ENCODE results near the gene ANAPC2.

The ANAPC2 gene

GRCh38 chr9:137145731-137146526 is 42.4 kb downstream of the ANAPC2 start:
- Histone ChIP-seq H3K27ac (ENCODE audit: low read length) (no peak overlapping the region), H3K4me3 (ENCODE audit: low read length in 2 of 2) (no peak overlapping the region), H3K9me3 (ENCODE audit: control insufficient read depth in 2 of 2, low read length in 2 of 2) (no peaks in the 10 kb centered on the region), H3K9ac (ENCODE audit: low read length in 2 of 2) (no peak overlapping the region), H3K36me3 (ENCODE audit: control insufficient read depth in 2 of 2, insufficient read depth in 2 of 2, low read length in 2 of 2) (no peaks in the 10 kb centered on the region), H3K4me1 (ENCODE audit: control insufficient read depth, insufficient read depth, low read length) (no peaks in the 10 kb centered on the region), H3K27me3 (ENCODE audit: control insufficient read depth in 1 of 2, insufficient read depth in 2 of 2, low read length in 2 of 2) (peaks cover 48 to 50% of the 10 kb centered on the region in 2 donors)

DNA sequence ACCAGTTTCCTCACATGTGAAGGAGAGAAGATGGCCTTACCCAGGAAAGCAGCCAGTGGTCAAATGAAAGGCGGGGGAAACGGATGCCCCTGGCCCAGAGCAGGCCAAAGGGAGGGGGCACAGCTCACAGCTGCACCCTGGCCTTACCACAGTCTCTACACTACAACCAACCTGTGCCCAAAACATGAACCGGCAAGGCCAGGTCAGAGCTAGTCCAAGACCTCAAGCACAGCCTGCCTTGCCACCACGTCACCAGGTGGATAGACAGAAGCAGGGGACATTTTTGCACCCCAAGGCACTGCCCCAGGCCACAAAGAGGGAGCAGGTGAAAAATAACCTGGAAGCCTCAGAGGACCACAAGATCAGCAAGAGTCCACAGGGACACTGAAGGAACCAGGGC is 44.9 kb downstream of the ANAPC2 start:
- no peaks in the 10 kb centered on the region for H3K9me3 ChIP-seq (ENCODE audit: control insufficient read depth in 2 of 2, low read length in 2 of 2)
- no peak overlapping the region for H3K9ac ChIP-seq (ENCODE audit: low read length in 2 of 2)
- no peaks in the 10 kb centered on the region for H3K36me3 ChIP-seq (ENCODE audit: control insufficient read depth in 2 of 2, insufficient read depth in 2 of 2, low read length in 2 of 2)
- no peak overlapping the region for H3K27ac ChIP-seq (ENCODE audit: low read length)
- peaks cover 60 to 69% of the 10 kb centered on the region in 2 donors for H3K27me3 ChIP-seq (ENCODE audit: control insufficient read depth in 1 of 2, insufficient read depth in 2 of 2, low read length in 2 of 2)
- no peak overlapping the region for H3K4me3 ChIP-seq (ENCODE audit: low read length in 2 of 2)
- peaks cover 4% of the 10 kb centered on the region for H3K4me1 ChIP-seq (ENCODE audit: control insufficient read depth, insufficient read depth, low read length)

DNA sequence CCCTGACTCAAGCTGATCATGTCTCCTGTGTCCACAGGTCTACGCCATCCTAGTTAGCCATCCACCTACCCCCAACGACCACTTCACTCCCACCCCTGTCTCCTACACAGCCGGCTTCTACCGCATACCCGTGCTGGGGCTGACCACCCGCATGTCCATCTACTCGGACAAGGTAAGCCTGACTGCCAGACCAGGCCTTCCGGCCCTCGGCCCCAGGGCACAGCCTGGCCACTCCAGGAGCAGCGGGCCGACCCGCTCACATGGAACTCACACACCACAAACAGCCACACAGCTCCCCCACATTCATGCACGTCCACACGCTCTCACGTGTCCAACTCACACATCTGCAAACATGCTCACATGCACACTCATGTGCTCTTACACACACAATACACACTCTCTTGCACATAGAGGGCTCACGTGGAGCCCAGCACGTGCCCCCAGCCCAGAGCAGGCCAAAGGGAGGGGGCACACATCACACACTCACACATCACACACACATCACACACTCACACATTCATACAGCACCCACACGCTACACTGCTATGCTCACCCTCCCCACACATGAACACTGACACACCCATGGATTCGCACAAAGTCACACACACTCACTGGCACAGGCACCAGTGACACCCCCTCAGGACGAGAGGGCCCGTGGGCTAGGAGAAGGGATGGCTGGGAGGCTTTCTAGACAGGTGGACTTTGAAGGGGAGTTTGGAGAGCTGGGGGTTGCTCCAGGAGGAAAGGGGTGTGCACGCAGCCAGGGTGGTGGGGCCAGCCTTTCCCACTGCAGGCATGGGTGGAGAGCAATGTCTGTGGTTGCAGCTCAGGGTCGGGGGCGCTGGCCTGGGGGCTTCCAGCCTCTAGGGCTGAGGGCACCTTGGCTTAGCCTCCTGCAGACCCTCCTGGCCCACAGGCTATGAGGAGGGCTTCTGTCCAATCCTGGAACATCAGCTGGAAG is 46.1 kb downstream of the ANAPC2 start:
- H3K9me3 ChIP-seq (ENCODE audit: control insufficient read depth in 2 of 2, low read length in 2 of 2): no peaks in the 10 kb centered on the region
- H3K36me3 ChIP-seq (ENCODE audit: control insufficient read depth in 2 of 2, insufficient read depth in 2 of 2, low read length in 2 of 2): no peaks in the 10 kb centered on the region
- H3K4me1 ChIP-seq (ENCODE audit: control insufficient read depth, insufficient read depth, low read length): peaks cover 4% of the 10 kb centered on the region
- no peak overlapping the region for H3K9ac ChIP-seq (ENCODE audit: low read length in 2 of 2)
- peaks cover 65 to 71% of the 10 kb centered on the region in 2 donors for H3K27me3 ChIP-seq (ENCODE audit: control insufficient read depth in 1 of 2, insufficient read depth in 2 of 2, low read length in 2 of 2)
- H3K27ac ChIP-seq (ENCODE audit: low read length): no peak overlapping the region
- no peak overlapping the region for H3K4me3 ChIP-seq (ENCODE audit: low read length in 2 of 2)

GRCh38 chr9:137141050-137141810 is 47.1 kb downstream of the ANAPC2 start:
- H3K27ac ChIP-seq (ENCODE audit: low read length): no peak overlapping the region
- peaks cover 68 to 72% of the 10 kb centered on the region in 2 donors for H3K27me3 ChIP-seq (ENCODE audit: control insufficient read depth in 1 of 2, insufficient read depth in 2 of 2, low read length in 2 of 2)
- H3K4me3 ChIP-seq (ENCODE audit: low read length in 2 of 2): no peak overlapping the region
- H3K9ac ChIP-seq (ENCODE audit: low read length in 2 of 2): no peak overlapping the region
- H3K4me1 ChIP-seq (ENCODE audit: control insufficient read depth, insufficient read depth, low read length): peaks cover 4% of the 10 kb centered on the region
- H3K36me3 ChIP-seq (ENCODE audit: control insufficient read depth in 2 of 2, insufficient read depth in 2 of 2, low read length in 2 of 2): no peaks in the 10 kb centered on the region
- no peaks in the 10 kb centered on the region for H3K9me3 ChIP-seq (ENCODE audit: control insufficient read depth in 2 of 2, low read length in 2 of 2)

DNA sequence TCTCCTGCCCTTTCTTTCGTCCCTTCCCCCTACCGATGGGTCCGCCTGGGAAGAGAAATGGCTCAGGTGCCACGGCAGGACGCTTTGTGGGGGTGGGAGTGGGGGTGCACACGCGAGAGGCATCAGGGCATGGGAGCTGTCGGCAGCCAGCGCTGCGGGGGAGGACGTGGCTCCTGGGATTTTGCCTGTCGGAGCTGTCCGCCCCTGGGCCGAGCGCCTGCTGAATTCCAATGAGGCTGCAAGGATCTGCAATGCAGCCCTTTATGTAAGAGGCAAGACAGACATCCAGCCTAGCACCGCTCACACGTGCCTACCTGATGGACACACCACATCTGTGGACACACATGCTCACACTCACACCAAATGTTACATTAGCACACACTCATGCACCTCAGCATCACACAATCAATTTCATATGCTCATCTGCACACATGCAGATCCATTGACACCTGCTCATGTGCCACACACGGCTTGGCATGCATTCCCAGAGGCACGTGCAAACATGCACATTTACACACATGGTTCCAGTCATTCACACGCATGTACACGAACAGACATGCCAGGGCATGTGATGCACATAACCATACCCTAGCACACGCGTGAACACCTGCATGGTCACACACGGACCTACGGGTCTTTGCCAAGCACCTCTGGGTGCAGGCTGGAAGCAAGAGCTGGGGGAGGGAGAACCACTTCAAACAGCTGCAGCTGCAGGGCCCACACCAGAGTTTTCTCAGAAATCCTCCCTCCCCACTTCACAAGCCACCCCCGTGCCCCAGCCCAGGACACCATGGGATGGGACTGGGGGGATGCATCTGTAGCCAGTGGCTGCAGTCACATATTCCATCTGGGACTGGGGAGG is 48.0 kb downstream of the ANAPC2 start:
- Histone ChIP-seq H3K9me3 (ENCODE audit: control insufficient read depth in 2 of 2, low read length in 2 of 2) (no peaks in the 10 kb centered on the region), H3K27me3 (ENCODE audit: control insufficient read depth in 1 of 2, insufficient read depth in 2 of 2, low read length in 2 of 2) (peaks cover 71 to 76% of the 10 kb centered on the region in 2 donors), H3K4me3 (ENCODE audit: low read length in 2 of 2) (no peak overlapping the region), H3K4me1 (ENCODE audit: control insufficient read depth, insufficient read depth, low read length) (peaks cover 4% of the 10 kb centered on the region), H3K9ac (ENCODE audit: low read length in 2 of 2) (no peak overlapping the region), H3K36me3 (ENCODE audit: control insufficient read depth in 2 of 2, insufficient read depth in 2 of 2, low read length in 2 of 2) (no peaks in the 10 kb centered on the region), H3K27ac (ENCODE audit: low read length) (no peak overlapping the region)

GRCh38 chr9:137139468-137140150 is 48.8 kb downstream of the ANAPC2 start:
- Histone ChIP-seq H3K36me3 (ENCODE audit: control insufficient read depth in 2 of 2, insufficient read depth in 2 of 2, low read length in 2 of 2) (no peaks in the 10 kb centered on the region), H3K27me3 (ENCODE audit: control insufficient read depth in 1 of 2, insufficient read depth in 2 of 2, low read length in 2 of 2) (peaks cover 71 to 76% of the 10 kb centered on the region in 2 donors), H3K9ac (ENCODE audit: low read length in 2 of 2) (no peak overlapping the region), H3K4me1 (ENCODE audit: control insufficient read depth, insufficient read depth, low read length) (peaks cover 4% of the 10 kb centered on the region), H3K27ac (ENCODE audit: low read length) (no peak overlapping the region), H3K4me3 (ENCODE audit: low read length in 2 of 2) (peak overlapping the region in 1 of 2 donors; percentile 15), H3K9me3 (ENCODE audit: control insufficient read depth in 2 of 2, low read length in 2 of 2) (no peaks in the 10 kb centered on the region)

DNA sequence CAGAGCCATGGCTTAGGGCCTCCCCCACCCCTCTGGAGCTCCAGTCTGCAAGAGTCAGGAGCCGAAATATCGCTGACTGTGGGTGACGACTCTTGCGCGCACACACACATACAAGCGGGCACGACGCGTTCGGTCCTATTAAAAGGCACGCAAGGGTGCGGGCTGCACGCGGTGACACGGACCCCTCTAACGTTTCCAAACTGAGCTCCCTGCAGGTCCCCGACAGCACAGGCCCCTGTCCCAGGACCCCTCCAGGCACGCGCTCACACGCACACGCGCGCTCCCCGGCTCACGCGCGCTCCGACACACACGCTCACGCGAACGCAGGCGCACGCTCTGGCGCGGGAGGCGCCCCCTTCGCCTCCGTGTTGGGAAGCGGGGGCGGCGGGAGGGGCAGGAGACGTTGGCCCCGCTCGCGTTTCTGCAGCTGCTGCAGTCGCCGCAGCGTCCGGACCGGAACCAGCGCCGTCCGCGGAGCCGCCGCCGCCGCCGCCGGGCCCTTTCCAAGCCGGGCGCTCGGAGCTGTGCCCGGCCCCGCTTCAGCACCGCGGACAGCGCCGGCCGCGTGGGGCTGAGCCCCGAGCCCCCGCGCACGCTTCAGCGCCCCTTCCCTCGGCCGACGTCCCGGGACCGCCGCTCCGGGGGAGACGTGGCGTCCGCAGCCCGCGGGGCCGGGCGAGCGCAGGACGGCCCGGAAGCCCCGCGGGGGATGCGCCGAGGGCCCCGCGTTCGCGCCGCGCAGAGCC is 49.5 kb downstream of the ANAPC2 start, which contains the start of gene GRIN1:
GRIN1 (plus strand) TSS at position 433 of the 746 bp plus-strand sequence. CDS start 333 bp downstream, outside the sequence.
- Histone ChIP-seq H3K4me3 (ENCODE audit: low read length in 2 of 2) (peak within 1 kb of the TSS in 1 of 2 donors; percentile 22), H3K4me1 (ENCODE audit: control insufficient read depth, insufficient read depth, low read length) (peaks cover 4% of the 10 kb centered on the region), H3K27me3 (ENCODE audit: control insufficient read depth in 1 of 2, insufficient read depth in 2 of 2, low read length in 2 of 2) (peaks cover 69 to 75% of the 10 kb centered on the region in 2 donors)

DNA sequence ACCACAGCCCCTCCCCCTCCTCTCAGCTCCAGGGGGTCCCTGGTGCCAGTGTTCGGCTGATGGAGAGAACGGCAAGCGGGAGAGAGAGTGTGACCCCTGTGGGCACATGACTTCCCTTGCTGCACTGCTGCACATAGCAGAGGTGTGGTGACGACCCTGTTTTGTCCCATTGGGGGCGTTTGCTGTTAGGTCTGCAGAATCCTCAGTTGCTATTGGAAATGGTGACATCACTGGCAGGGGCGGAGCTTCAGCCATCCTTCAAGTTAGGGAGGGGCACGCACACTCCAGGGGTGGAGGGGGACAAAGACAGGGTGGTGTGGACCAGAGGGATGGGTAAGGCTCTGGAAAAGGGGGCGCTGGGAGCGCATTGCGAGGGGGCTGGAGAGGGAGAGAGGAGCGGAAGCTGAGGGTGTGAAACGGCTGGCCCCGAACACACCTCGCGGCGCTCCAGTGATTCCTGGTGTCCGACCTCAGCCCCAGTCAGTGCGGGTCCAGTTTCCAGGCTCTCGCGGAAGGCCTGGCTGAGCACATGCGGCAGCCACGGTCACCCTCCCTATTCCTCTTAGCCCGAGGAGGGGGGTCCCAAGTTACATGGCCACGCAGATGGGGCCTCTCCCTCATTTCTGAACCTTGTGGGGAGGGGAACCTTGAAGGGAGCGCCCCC is 50.2 kb downstream of the ANAPC2 start:
- no peak overlapping the region for H3K27ac ChIP-seq (ENCODE audit: low read length)
- no peak overlapping the region for H3K4me3 ChIP-seq (ENCODE audit: low read length in 2 of 2)
- peaks cover 4% of the 10 kb centered on the region for H3K4me1 ChIP-seq (ENCODE audit: control insufficient read depth, insufficient read depth, low read length)
- no peaks in the 10 kb centered on the region for H3K9me3 ChIP-seq (ENCODE audit: control insufficient read depth in 2 of 2, low read length in 2 of 2)
- H3K9ac ChIP-seq (ENCODE audit: low read length in 2 of 2): no peak overlapping the region
- H3K27me3 ChIP-seq (ENCODE audit: control insufficient read depth in 1 of 2, insufficient read depth in 2 of 2, low read length in 2 of 2): peaks cover 63 to 68% of the 10 kb centered on the region in 2 donors
- H3K36me3 ChIP-seq (ENCODE audit: control insufficient read depth in 2 of 2, insufficient read depth in 2 of 2, low read length in 2 of 2): no peaks in the 10 kb centered on the region

More for the DNA sequence above, 49.5 kb downstream of the ANAPC2 start, which contains the start of gene GRIN1:
- Histone ChIP-seq H3K9ac (ENCODE audit: low read length in 2 of 2) (no peak within 1 kb of the TSS), H3K9me3 (ENCODE audit: control insufficient read depth in 2 of 2, low read length in 2 of 2) (no peaks in the 10 kb centered on the region), H3K36me3 (ENCODE audit: control insufficient read depth in 2 of 2, insufficient read depth in 2 of 2, low read length in 2 of 2) (no peaks in the 10 kb centered on the region), H3K27ac (ENCODE audit: low read length) (no peak within 1 kb of the TSS)

Data from stomach smooth muscle (tissue), 2 donors.